HG03060 (cell line): ENCODE measurements around the gene GLP2R.

ENCODE experiments used
- ATAC-seq: cut with Tn5 transposase; IDR thresholded peaks from one replicate; pipeline ENCODE4 v1.9.1; 2021; ENCODE audit warnings: low read depth, moderate number of reproducible peaks; ENCODE audit not compliant: unreplicated experiment

Gene GLP2R

GRCh38 chr17:9811537-9811936 is 14.2 kb upstream of the GLP2R start:
- no peak for ATAC-seq

DNA sequence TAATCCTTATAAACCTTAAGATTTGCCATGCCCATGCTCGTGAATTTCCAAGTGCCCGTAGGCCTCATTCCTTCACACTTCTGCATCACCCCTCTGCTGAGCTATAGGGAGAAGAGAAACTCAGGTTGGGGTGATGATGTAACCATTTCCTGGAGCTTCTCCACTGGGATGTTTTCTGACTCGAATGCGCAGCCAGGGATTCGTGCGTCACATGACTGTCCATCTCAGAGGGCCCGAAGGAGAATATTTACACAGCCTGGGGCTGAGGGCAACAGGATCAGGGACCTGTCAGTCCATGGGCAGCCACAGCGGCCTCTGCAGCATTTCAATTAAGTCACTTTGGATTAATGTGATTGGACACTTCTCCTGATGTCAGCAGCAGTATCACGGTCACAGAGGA is 12.6 kb upstream of the GLP2R start:
- ATAC-seq, result no peak

DNA sequence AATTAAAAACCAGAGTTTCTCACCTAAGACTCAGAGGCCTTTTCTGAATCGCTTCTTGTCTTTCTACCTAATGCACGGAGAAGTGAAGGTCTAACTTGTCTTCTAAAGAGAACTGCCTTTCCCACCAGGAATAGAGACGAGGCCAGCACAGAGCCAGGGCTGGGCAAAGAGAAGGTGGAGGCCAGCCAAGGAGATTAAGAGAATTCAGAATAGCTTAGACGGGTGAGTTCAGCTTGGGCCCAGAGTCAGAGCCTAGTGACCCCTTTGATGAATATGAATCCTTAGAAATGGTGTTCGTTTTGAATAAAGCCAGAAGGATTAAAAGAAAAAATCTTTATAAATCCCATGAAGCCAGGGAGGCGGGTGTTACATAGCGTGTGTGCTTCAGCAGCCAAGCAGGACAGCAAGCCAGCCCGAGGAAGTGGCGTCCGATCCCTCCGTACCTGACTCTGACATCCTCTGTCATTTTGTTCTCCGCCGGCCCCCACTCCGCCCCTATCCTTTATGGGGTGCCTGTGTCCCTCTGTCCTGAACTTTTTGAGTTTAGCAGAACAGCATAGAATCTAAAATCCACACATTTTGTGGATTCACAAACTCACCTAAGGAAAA is 11.3 kb upstream of the GLP2R start:
- no peak for ATAC-seq

- ATAC-seq, result no peak
These were observed 9.3 kb upstream of the GLP2R start for GRCh38 chr17:9816472-9816871.

- ATAC-seq, result no peak
These were observed 8.6 kb upstream of the GLP2R start for GRCh38 chr17:9817086-9817485.

GRCh38 chr17:9818760-9819159 is 7.0 kb upstream of the GLP2R start:
- ATAC-seq, result no peak

GRCh38 chr17:9820448-9820847 is 5.3 kb upstream of the GLP2R start:
- ATAC-seq, result no peak

GRCh38 chr17:9821921-9822320 is 3.8 kb upstream of the GLP2R start, which contains the start of gene GSG1L2:
TSS of gene GSG1L2 (minus strand) at chr17:9822079. CDS start at chr17:9822071, 8 bp downstream.
- no peak for ATAC-seq

DNA sequence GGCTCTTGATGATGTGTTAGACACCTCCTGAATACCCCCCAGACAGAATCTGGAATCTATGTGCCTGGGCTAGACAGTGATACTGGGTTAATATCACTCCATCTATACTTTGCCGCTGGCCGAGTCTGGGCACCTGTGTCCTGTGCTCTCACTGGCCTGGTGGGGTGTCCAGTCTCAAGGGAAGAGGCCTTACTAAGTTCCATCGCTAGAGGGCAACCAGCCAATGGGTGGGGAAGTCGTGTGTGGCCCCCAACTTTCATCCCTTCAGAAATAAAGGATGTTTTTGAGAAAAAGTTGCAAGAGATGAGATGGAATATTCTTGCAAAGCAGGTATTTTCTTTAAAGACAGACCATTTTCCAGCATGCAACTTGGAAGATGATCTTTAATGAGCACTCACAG is 1.6 kb upstream of the GLP2R start:
- ATAC-seq, result no peak

DNA sequence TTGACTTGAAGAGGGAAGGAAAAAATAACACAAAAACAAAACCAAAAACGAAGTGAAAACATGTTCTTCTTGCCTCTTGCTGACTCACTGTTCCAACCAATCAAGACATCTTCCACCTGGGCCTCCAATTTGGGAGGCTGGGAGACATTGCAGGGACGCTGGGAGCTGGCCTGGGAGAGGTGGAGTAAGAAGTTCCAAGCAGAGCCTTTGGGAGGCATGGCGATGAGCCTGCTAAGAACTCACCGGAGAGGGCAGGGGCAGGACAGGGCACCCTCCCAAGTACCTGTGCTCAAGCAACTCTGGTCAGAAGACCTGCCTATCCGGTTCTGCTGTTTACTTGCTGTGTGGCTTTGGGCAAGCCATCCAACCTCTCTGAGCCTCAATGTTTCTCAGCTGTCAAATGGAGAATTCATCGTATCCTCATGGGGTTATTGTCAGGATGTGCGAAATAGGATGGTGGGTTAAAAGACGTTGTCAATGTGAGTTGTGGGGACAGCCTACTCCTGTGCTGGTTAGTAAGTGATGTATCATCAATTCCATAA is 856 bp upstream of the GLP2R start:
- ATAC-seq, result no peak

DNA sequence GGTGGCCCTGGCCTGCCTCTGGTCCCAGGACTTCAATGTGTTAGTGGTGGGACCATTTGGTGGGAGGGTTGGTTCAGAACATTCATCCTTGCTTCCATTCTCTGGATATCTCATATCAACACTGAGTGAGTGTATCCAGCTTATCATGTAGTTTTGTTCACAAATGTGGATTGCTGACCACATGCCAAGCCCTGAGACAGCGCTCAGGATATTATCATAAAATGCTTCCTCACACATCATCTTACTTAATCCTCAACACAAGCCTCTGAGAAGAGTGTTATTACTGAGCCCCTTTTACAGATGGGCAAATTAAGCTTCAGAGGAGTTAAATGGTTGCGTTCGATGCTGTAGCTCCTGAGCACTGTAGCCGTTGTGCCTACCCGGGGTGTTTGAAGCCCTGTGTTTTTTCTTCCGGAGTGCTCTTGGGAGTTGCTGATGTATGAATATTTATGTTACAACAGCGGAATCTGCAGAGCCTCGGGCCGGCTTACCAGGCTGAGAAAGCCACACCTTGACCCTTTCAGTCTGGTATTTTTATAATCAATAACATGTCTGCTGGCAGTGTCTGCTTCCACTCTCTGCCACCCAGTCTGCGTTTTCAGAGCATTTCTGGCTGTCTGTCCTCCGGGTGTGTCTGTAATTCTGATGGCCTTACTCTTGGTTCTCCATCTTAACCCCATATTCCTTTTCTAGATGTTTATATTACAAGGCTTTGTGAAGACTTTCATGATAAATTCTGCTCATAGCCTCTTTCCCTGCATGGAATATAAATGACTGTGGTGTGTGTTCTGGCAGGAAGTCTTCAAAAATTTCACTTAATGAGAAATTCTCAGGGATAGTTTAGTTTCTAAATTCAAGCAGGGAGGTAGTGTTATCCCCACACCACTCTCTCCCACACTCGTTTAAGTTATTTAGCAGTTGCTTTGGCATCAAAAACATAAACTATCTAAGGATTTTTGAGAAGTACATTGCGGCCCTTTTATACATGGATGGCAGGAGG is 2.9 kb downstream of the GLP2R start:
- ATAC-seq, result no peak

GRCh38 chr17:9829343-9829742 is 3.6 kb downstream of the GLP2R start:
- no peak for ATAC-seq

GRCh38 chr17:9830711-9831110 is 5.0 kb downstream of the GLP2R start:
- no peak for ATAC-seq

GRCh38 chr17:9833922-9834321 is 8.2 kb downstream of the GLP2R start:
- no peak for ATAC-seq

DNA sequence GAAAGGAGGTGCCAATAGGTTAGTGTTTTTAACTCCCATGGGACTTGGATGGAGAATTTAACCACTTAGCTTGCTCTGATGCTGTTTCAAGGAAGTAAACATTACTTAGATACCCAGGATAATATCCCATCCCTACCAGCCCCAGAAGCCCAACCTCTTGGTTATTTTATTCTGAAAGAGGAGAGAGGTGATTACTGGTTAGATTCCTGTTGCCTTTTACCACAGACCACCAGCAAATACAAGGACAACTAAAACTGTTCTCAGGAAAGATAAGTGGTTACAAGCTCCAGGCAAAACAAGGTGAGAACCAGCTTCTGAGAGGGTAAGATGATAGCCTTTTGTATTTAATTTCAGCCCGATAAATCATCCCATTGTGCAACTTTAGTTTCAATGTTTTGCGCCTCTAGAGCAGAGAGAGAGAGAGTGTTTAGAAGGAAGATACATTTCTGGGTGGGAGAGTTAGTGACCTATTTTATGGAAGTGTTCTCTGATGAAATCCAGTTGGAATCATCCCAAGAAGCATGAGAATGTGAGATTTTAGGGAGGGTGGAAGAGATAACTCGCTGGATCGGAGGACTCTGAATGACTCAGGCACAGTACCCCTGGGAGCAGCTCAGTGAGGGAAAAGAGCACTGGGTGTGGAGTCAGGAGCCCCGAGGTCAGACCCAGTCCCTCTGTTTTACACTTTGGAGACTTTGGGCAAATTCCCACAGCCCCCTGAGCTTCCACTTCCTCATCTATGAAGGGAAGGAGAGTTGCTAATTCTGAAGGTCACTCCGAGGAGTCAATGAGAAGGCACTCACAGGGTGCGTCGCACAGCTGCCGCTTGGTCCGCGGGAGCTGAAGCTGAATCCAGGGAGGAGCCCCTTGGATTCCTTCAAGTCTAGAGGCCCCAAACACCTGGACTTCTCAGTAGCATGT is 12.1 kb downstream of the GLP2R start:
- no peak for ATAC-seq

DNA sequence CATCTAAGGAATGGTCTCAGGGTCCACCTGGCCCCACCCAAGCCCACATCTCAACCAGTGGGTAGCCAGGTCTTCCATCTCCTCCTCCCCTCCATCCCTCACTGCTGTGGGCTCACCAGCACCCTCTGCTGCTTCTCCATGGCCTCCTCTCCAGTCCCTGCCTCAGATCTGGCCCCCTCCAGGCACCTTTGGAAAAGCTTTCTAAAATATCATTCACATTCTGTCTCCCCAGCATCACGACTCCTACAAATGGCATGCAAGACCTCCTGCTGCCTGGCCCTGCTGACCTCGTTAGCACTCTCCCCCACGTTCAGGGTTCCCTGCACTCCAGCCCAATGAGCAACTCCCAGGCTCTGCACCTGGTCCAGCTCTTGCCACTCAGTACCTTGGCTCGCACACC is 13.7 kb downstream of the GLP2R start:
- no peak for ATAC-seq

GRCh38 chr17:9842057-9842758 is 16.5 kb downstream of the GLP2R start:
- no peak for ATAC-seq

DNA sequence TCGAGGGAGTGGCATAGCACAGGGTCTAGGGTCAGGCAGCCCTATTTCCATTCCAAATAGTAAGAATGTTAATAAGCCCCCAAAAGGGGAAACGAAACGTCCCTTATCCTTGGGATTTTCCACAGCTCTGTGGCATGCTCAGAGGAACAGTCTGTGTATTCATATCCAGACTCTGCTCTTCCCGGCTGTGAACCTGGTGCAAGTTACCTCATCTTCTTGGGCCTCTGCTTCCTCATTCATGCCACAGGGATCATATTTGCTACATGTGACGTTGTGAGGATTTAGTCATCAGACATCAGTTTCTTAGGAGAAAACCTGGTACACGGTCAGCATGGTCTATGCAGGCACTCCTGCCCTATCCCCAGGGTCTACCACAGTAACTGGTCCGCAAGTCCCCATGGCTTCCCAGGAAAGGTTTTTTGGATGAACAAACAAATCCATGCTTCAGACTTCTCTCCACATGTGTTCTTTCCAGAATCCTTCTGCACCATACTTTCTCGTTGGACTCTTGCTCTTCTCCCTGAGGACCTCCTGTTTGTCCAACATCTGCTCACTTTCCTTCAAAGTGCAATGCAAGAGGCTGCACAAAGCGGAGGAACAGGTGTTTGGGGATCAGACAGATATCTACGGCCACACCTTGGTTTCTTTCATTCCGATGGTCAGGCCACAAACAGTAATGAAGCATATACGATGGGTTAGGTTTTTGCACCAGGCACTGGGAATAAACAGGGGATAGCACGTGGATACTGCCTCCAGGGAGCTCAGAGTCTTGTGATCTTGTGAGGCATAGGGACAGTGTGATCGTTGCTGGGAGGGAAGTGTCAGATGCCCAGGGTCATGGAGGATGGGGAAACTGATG is 17.7 kb downstream of the GLP2R start:
- ATAC-seq, result no peak

GRCh38 chr17:9844153-9844552 is 18.4 kb downstream of the GLP2R start:
- no peak for ATAC-seq
